DMS114 treated with DMSO at 0.1 percent for 48 hours (cell line): ENCODE data around the gene NCOA7.
"Not testable (repeated sequence)": the region's sequence is repeated elsewhere in the genome, so short reads cannot be mapped to it uniquely, and the experiment has no call there.

Experiments used
- DNase-seq: peaks from one replicate; lab custom pipeline; 2025; ENCODE audit not compliant: unreplicated experiment; lab: John Stamatoyannopoulos, UW

NCOA7 gene

DNA sequence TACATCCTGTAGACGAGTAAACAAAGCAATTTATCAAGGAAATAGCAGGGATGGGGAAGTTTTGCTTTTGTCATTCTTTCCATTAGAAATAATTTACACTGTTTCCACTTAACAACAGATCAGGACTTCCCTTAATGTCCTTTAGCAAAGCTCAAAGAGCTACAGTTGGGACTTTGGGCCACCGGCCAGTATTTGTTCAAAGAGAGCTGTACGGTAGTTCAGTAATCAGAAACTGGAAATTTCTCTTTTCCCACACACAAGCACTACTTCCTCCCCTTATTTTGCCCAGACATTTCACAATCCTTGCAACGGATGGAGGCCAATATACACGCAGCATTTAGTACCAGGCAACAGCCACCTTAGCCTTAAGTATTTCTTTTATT lies 153.7 kb downstream of the NCOA7 start:
- DNase-seq: no peak

DNA sequence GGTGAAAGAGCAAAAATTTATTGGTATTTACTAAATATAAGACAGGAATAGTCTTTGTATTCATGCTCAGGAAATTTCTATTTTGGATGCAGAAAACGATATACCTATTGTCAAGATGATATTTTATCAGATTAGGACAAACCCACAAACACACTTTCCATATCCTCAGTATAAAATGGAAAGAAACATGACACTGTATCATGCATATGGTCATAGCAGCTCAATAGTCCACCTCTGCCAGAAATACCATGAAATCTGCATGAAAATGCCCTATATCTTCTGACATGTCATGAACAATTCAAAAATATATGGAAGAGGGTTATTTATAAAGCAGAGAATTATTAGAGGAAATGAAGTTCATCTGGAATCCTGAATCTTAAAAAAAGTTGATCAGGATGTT lies 154.1 kb downstream of the NCOA7 start:
- DNase-seq: no peak

- DNase-seq: no peak
Measured at GRCh38 chr6:125945378-125946141, 154.8 kb downstream of the NCOA7 start.

GRCh38 chr6:125947615-125948014 lies 156.9 kb downstream of the NCOA7 start:
- no peak for DNase-seq

GRCh38 chr6:125948455-125948854 lies 157.7 kb downstream of the NCOA7 start:
- DNase-seq: no peak

DNA sequence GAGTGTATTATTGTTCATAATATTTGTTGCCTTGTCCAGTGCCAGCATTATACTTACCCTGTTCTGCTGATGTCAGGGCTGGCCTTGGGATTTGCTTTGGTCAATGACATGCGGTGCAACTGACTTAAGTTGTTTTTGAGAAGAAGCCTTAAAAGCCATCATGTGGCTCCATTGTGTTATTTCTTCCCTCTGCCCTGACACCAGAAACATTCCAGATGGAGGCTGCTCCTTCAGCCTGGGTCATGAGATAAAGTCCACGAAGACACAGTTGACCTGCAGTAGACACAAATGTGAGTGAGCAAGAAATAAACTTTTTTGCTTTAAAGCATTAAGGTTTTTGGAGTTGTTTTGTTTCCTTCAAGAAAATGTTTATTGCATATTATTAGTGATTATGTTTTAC lies 158.3 kb downstream of the NCOA7 start:
- no peak for DNase-seq

DNA sequence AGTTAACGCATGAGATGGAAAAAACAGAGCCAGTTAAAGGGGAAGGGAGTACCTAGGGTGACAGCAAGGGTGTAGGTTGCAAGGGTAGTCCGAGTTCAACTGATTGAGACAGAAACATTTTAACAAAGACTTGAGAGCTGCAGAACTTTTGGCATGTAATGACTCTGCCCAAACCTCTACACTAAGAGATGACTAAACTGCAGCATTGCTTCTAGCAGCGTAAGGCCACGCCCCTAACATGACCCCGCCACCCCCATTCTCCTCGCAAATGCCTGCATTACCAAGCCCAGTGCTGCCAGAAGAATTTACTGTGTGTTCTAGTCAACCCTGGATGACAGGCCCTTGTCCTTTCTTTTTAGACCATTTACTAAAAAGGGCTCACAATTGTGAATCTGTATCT lies 159.5 kb downstream of the NCOA7 start:
- no peak for DNase-seq

DNA sequence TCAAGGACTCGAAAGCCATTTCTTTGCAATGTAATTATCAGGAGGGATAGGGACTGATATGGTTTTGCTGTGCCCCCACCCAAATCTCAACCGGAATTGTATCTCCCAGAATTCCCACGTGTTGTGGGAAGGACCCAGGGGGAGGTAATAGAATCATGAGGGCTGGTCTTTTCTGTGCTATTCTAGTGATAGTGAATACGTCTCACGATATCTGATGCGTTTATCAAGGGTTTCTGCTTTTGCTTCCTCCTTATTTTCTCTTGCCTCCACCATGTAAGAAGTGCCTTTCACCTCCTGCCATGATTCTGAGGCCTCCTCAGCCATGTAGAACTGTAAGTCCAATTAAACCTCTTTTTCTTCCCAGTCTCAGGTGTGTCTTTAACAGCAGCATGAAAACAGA lies 160.0 kb downstream of the NCOA7 start:
- not testable (repeated sequence) for DNase-seq

DNA sequence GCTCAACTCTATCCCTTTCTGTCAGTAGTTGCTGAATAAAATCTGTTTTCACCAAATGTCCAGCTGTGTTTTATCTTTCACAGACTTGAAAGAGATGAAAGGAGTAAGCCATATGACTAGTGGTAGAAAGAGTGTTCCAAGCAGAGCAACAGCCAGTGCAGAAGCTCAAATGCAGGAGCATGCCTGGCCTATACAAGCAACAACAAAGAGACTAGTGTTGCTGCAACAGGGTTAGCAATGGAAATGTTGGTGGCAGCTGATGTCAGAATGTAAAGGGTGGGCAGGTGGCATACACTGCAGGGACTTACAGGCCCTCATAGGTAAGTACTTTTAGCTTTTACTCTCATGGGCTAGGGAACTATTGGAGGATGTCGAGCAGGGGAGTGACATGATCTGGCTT lies 160.6 kb downstream of the NCOA7 start:
- DNase-seq: no peak

- no peak for DNase-seq
Measured at GRCh38 chr6:125952764-125953501, 162.2 kb downstream of the NCOA7 start.

GRCh38 chr6:125953502-125953875 lies 162.7 kb downstream of the NCOA7 start:
- no peak for DNase-seq

DNA sequence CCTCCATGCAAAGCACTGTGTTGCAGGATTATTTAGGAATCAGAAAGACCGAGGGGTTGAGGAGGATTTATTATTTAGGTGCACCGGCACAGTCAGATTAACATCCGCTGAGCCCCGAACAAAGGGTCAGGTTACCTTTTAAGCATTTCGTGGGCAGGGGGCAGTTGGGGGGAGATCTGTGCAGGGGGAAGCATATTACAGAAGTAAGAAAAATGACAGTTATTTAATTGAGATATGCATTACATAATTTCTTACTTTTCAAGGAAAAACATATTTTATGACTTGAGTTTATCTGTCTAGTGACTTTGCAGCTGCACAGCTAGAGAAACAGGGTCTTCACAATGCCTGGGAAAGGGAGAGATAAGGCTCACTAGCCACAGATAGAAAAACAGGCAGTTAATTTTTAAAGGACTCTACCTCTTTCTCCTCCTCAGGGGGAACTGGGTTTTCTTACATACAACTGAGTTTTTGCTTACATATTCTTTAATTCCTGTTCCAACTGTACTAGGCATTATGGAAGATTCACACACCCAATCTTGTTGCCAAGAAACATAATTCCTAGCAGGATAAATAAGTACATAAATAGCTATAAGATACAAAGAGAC lies 164.1 kb downstream of the NCOA7 start:
- no peak for DNase-seq

GRCh38 chr6:125955973-125956372 lies 165.2 kb downstream of the NCOA7 start:
- DNase-seq: no peak

DNA sequence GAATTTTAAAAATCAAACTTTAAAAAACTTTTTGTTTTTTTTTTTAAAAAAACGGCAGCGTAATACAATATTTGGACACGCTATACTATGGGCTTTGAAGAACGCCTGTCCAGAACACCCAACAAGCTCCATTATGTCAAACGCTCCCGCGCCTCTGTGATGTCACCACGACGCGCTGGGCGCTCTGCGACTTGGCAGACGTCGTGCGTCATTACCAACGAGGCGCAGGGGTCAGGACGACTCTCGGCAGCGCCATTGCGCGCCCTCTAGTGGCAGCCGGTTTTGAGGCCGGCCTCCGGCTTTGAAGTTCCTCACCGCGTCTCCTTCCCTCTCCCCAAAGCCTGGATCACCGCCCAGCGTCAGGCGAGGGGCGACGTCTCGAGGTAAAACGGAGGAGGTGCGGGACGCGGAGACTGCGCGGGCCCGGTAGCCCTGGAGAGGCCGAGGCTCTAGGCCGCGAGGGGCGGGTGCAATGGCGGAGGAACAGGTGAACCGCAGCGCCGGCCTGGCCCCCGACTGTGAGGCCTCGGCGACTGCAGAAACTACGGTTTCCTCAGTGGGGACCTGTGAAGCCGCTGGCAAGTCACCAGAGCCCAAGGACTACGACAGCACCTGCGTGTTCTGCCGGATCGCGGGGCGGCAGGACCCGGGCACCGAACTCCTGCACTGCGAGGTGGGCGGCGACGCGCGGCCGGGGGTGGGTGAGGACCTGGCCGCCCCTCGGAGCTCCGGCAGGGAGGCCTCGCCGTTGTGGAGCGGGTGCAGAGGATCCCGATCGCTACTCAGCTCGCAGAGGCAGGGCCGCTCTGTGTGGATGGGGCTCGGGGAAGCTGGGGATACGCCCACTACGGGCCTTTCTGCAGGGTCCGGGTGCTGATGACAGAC lies 166.0 kb downstream of the NCOA7 start, which contains the start of gene HINT3:
Gene HINT3, plus strand, starts transcription at position 265 of the 885 bp plus-strand sequence. Its CDS starts 208 bp downstream, at position 473.
- peak; percentile 89 for DNase-seq

GRCh38 chr6:125957391-125957693 lies 166.6 kb downstream of the NCOA7 start:
- DNase-seq: no peak

DNA sequence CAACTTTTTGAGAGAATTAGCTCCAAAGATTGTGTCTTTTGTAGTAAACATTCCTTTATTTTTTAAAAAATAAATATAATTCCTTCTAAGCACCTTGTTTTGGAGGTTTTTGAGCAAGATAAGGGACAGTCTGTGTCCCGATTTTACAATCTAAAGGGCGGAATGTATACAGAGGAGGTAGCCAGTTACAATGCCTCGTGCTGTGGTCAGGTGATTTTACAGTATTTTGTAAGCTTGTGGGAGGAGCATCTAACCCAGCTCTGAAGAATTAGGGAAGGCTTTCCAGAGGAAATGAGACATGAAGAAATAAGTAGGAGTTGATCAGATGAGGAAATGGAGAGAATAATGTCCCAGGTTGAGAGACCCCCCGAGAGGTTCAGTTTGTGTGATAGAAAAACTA lies 167.1 kb downstream of the NCOA7 start:
- DNase-seq: no peak

- DNase-seq: no peak
Measured at GRCh38 chr6:125959041-125959440, 168.3 kb downstream of the NCOA7 start.

GRCh38 chr6:125961117-125961516 lies 170.4 kb downstream of the NCOA7 start:
- DNase-seq: no peak

DNA sequence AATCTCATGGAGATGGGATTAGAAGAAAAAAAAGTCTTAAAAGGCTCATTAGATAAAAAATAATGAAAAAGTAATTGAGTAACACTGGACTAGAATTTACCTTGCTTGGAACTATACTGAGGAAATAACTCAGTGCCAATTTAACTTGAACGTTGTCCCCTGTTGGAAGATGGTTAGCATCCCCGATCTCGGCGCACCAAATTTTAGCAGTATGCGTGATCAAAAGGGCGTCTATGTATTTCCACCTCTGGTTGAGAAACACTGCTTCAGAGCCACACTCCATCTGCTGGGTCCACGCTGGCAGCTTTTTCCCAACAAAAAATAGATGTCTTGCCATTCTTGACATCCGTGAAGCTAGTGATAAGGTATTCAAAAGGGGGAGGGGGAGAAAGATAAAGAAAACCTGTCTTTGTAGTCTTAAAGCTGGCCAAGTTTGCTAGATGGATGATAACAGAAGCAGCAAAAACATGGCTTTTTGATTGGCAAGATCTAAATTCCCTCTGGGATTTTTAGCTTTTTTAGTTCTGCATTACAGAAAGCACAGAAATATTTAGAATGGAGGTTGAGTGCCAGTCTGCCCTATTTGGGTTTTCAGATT lies 172.2 kb downstream of the NCOA7 start:
- no peak for DNase-seq

- DNase-seq: no peak
Measured at GRCh38 chr6:125963817-125964216, 173.1 kb downstream of the NCOA7 start.

- no peak for DNase-seq
Measured at GRCh38 chr6:125966569-125966968, 175.8 kb downstream of the NCOA7 start.
